ENCODE results near the gene NR2F1. TPM values are rescaled to one million over a fixed set of nuclear protein-coding genes. Genes with fewer than 3 reads are reported as not detected.

Gene NR2F1
- total and polyA plus RNA-seq, 2 experiments from 2014 or later = not detected

DNA sequence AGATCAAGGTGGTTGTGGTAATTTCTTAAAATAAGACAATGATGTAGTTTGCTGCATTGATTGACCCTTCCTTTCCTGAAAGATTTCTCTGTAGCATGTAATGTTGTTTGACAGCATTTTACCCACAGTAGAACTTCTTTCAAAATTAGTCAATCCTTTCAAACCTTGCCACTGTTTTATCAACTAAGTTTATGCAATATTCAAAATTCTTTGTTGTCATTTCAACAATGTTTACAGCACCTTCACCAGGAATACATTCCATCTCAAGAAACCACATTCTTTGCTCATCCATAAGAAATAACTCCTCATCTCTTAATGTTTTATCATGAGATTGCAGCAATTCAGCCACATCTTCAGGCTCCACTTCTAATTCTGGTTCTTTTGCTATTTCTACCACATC, 43.8 kb downstream of the NR2F1 start:
- Histone ChIP-seq H3K27ac (ENCODE audit: low read depth) (no peak overlapping the region), H2AFZ (no peak overlapping the region), H3K36me3 (ENCODE audit: insufficient read depth) (no peaks in the 10 kb centered on the region), H3K9me2 (ENCODE audit: insufficient read depth) (no peaks in the 10 kb centered on the region), H3K4me1 (ENCODE audit: insufficient read depth) (0 out of 2 replicates have a peak, but pooled peaks cover 1% of the 10 kb centered on the region), H3K79me2 (replicated peaks; ENCODE audit: insufficient read depth) (no peaks in the 10 kb centered on the region), H3F3A (replicated peaks; ENCODE audit: low read depth) (no peaks in the 10 kb centered on the region), H3K4me3 (no peak overlapping the region), H4K20me1 (replicated peaks; ENCODE audit: insufficient read depth) (no peaks in the 10 kb centered on the region), H3K4me2 (no peak overlapping the region), H3K27me3 (ENCODE audit: insufficient read depth) (peaks cover 34% of the 10 kb centered on the region)
- Mint-ChIP-seq H3K36me3 (ENCODE audit: low read depth) (no peaks in the 10 kb centered on the region), H3K4me3 (no peak overlapping the region), H3K9me3 (no peaks in the 10 kb centered on the region), H3K27me3 (ENCODE audit: insufficient read depth, low read depth, poor library complexity) (peaks cover 19% of the 10 kb centered on the region), H3K27ac (no peak overlapping the region), H3K4me1 (peaks cover 3% of the 10 kb centered on the region)
- TF ChIP-seq EZH2 (IDR thresholded peaks at IDR 0.05; ENCODE audit: low read depth, unreplicated experiment) = no peak
- no peak for TF ChIP-seq CTCF (conservative IDR thresholded peaks at IDR 0.05; ENCODE audit: low read depth in 2 of 2)
- TF ChIP-seq ZNF114 (CRISPR knock-in tag; IDR thresholded peaks at IDR 0.05) = no peak
- TF ChIP-seq NANOG (IDR thresholded peaks at IDR 0.05; ENCODE audit: borderline replicate concordance) = no peak
- TF ChIP-seq ZNF331 (CRISPR knock-in tag; IDR thresholded peaks at IDR 0.05; ENCODE audit: low read depth) = no peak
- no peak for TF ChIP-seq CREB1 (CRISPR knock-in tag; IDR thresholded peaks at IDR 0.05; ENCODE audit: low read depth)
- no peak for TF ChIP-seq JUNB (IDR thresholded peaks at IDR 0.05; ENCODE audit: unreplicated experiment)
- TF ChIP-seq, protein P1, sequence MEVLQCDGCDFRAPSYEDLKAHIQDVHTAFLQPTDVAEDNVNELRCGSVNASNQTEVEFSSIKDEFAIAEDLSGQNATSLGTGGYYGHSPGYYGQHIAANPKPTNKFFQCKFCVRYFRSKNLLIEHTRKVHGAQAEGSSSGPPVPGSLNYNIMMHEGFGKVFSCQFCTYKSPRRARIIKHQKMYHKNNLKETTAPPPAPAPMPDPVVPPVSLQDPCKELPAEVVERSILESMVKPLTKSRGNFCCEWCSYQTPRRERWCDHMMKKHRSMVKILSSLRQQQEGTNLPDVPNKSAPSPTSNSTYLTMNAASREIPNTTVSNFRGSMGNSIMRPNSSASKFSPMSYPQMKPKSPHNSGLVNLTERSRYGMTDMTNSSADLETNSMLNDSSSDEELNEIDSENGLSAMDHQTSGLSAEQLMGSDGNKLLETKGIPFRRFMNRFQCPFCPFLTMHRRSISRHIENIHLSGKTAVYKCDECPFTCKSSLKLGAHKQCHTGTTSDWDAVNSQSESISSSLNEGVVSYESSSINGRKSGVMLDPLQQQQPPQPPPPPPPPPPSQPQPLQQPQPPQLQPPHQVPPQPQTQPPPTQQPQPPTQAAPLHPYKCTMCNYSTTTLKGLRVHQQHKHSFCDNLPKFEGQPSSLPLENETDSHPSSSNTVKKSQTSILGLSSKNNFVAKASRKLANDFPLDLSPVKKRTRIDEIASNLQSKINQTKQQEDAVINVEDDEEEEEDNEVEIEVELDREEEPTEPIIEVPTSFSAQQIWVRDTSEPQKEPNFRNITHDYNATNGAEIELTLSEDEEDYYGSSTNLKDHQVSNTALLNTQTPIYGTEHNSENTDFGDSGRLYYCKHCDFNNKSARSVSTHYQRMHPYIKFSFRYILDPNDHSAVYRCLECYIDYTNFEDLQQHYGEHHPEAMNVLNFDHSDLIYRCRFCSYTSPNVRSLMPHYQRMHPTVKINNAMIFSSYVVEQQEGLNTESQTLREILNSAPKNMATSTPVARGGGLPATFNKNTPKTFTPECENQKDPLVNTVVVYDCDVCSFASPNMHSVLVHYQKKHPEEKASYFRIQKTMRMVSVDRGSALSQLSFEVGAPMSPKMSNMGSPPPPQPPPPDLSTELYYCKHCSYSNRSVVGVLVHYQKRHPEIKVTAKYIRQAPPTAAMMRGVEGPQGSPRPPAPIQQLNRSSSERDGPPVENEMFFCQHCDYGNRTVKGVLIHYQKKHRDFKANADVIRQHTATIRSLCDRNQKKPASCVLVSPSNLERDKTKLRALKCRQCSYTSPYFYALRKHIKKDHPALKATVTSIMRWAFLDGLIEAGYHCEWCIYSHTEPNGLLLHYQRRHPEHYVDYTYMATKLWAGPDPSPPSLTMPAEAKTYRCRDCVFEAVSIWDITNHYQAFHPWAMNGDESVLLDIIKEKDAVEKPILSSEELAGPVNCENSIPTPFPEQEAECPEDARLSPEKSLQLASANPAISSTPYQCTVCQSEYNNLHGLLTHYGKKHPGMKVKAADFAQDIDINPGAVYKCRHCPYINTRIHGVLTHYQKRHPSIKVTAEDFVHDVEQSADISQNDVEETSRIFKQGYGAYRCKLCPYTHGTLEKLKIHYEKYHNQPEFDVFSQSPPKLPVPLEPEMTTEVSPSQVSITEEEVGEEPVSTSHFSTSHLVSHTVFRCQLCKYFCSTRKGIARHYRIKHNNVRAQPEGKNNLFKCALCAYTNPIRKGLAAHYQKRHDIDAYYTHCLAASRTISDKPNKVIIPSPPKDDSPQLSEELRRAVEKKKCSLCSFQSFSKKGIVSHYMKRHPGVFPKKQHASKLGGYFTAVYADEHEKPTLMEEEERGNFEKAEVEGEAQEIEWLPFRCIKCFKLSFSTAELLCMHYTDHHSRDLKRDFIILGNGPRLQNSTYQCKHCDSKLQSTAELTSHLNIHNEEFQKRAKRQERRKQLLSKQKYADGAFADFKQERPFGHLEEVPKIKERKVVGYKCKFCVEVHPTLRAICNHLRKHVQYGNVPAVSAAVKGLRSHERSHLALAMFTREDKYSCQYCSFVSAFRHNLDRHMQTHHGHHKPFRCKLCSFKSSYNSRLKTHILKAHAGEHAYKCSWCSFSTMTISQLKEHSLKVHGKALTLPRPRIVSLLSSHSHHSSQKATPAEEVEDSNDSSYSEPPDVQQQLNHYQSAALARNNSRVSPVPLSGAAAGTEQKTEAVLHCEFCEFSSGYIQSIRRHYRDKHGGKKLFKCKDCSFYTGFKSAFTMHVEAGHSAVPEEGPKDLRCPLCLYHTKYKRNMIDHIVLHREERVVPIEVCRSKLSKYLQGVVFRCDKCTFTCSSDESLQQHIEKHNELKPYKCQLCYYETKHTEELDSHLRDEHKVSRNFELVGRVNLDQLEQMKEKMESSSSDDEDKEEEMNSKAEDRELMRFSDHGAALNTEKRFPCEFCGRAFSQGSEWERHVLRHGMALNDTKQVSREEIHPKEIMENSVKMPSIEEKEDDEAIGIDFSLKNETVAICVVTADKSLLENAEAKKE (CRISPR knock-in tag; IDR thresholded peaks at IDR 0.05) = no peak
- TF ChIP-seq EZH2phosphoT487 (IDR thresholded peaks at IDR 0.05; ENCODE audit: unreplicated experiment) = no peak
- TF ChIP-seq, protein P2, sequence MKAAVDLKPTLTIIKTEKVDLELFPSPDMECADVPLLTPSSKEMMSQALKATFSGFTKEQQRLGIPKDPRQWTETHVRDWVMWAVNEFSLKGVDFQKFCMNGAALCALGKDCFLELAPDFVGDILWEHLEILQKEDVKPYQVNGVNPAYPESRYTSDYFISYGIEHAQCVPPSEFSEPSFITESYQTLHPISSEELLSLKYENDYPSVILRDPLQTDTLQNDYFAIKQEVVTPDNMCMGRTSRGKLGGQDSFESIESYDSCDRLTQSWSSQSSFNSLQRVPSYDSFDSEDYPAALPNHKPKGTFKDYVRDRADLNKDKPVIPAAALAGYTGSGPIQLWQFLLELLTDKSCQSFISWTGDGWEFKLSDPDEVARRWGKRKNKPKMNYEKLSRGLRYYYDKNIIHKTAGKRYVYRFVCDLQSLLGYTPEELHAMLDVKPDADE (IDR thresholded peaks at IDR 0.05) = no peak
- no peak for TF ChIP-seq POLR2AphosphoS5 (IDR thresholded peaks at IDR 0.05; ENCODE audit: low read depth)
- TF ChIP-seq REST (IDR thresholded peaks at IDR 0.05; ENCODE audit: unreplicated experiment) = no peak
- TF ChIP-seq STAT1 (IDR thresholded peaks at IDR 0.05; ENCODE audit: unreplicated experiment) = no peak
- ATAC-seq (no peak), DNase-seq (ENCODE audit: low spot score) (no peak)
